ENCODE results near the gene NEK6. TPM values are rescaled to one million over a fixed set of nuclear protein-coding genes. Genes with fewer than 3 reads are reported as not detected.

The NEK6 gene
- total and polyA plus RNA-seq, 2 of the 8 experiments (the other 6 are each of a cell fraction or from before 2014, with no cell fraction given): 17.7 to 19.7 TPM

- no peaks in the 10 kb centered on the region for H3K9me3 ChIP-seq (ENCODE audit: insufficient read depth in 2 of 2, low read depth in 1 of 2, low read length in 1 of 2)
- H2BK20ac ChIP-seq (ENCODE audit: low read length): no peak overlapping the region
- no peak overlapping the region for H3K14ac ChIP-seq (ENCODE audit: insufficient read length)
- H3K79me1 ChIP-seq (ENCODE audit: low read depth, low read length): no peaks in the 10 kb centered on the region; the same call in 1 of the 2 replicates
- no peaks in the 10 kb centered on the region for H3K23me2 ChIP-seq (ENCODE audit: low read depth, low read length)
- no peak for FAIRE-seq
- no peaks in the 10 kb centered on the region for H3K79me2 ChIP-seq (ENCODE audit: control insufficient read depth in 1 of 2, insufficient read depth in 2 of 2, low read length in 2 of 2)
- no peak overlapping the region for H4K5ac ChIP-seq (ENCODE audit: insufficient read length, low read depth, low read length)
- POLR2A ChIA-PET (ENCODE audit: partially characterized antibody): interaction anchor here (1.3 kb wide), 1 partner anchor 39 kb away, joined by 3 read pairs; no protein-coding TSS in a partner anchor
- H3K56ac ChIP-seq (replicated peaks; ENCODE audit: insufficient read length, low read depth, low read length): no peak overlapping the region
- no peak overlapping the region for H2AFZ ChIP-seq (ENCODE audit: low read length)
- WGBS, 2 experiments (ENCODE audit: extremely low coverage in 1 of 2, insufficient coverage in 1 of 2, insufficient read length in 1 of 2, insufficient replicate concordance in 2 of 2, low coverage in 1 of 2, low lambda C conversion rate in 2 of 2, missing lambda C conversion rate in 1 of 2): 95% methylated on average over 3 of the region's 3 CpGs; no CpG with 5 or more reads in 1 of the 2 experiments
- no peak overlapping the region for H3K4ac ChIP-seq (replicated peaks; ENCODE audit: insufficient read length, low read depth, low read length)
- no peak overlapping the region for H2BK120ac ChIP-seq (replicated peaks; ENCODE audit: low read depth, low read length)
- H4K8ac ChIP-seq (ENCODE audit: extremely low read depth, insufficient read depth, low read length): no peak overlapping the region
- no peak overlapping the region for H2BK5ac ChIP-seq (ENCODE audit: low read depth, low read length)
- H3K27ac ChIP-seq (ENCODE audit: low read depth, low read length): no peak overlapping the region
- no peaks in the 10 kb centered on the region for H3K27me3 ChIP-seq (replicated peaks in 1 of 4; ENCODE audit: control insufficient read depth in 3 of 4, extremely low read depth in 1 of 4, insufficient read depth in 3 of 4, low read length in 3 of 4)
- no peak overlapping the region for H2BK12ac ChIP-seq (ENCODE audit: low read depth, low read length)
- no peak for DNase-seq (ENCODE audit: low read depth in 1 of 2, low spot score in 2 of 2)
- H3K4me2 ChIP-seq (ENCODE audit: insufficient read depth in 1 of 2, low read depth in 2 of 2, low read length in 2 of 2): no peak overlapping the region
- H3K18ac ChIP-seq (ENCODE audit: extremely low read depth, low read length): no peak overlapping the region
- H3K9ac ChIP-seq (replicated peaks in 1 of 4; ENCODE audit: extremely low read depth in 1 of 4, low read depth in 3 of 4, low read length in 3 of 4): no peak overlapping the region
- H2BK15ac ChIP-seq (ENCODE audit: low read length): no peak overlapping the region
- CTCF ChIA-PET (ENCODE audit: partially characterized antibody): interaction anchor here (0.7 to 1.6 kb wide), 2 partner anchors 215 to 222 kb away, joined by 3 to 4 read pairs; no protein-coding TSS in a partner anchor
- no peak overlapping the region for H3K4me3 ChIP-seq (ENCODE audit: extremely low read depth in 1 of 4, insufficient read depth in 2 of 4, low read depth in 3 of 4, low read length in 4 of 4)
- H3K4me1 ChIP-seq (replicated peaks in 1 of 4; ENCODE audit: control insufficient read depth in 3 of 4, insufficient read depth in 4 of 4, low read length in 3 of 4): peaks cover 0 to 7% (median 1%) of the 10 kb centered on the region in 4 experiments; a peak in 3 of 7 replicates
- peaks cover 1 to 19% of the 10 kb centered on the region in 2 experiments for H4K20me1 ChIP-seq (replicated peaks in 1 of 2; ENCODE audit: control insufficient read depth in 1 of 2, insufficient read depth in 2 of 2, low read length in 2 of 2)
- H3K23ac ChIP-seq (ENCODE audit: insufficient read length): no peak overlapping the region
- peaks cover 9 to 37% (median 16%) of the 10 kb centered on the region in 4 experiments for H3K36me3 ChIP-seq (ENCODE audit: control insufficient read depth in 2 of 4, insufficient read depth in 4 of 4, low read length in 3 of 4)
- H4K91ac ChIP-seq (replicated peaks; ENCODE audit: insufficient read length, low read length): no peak overlapping the region
- H2AK5ac ChIP-seq (ENCODE audit: low read depth, low read length): no peak overlapping the region
- TF ChIP-seq BRCA1 (IDR thresholded peaks at IDR 0.05; ENCODE audit: low read depth, low read length): no peak
- no peak for TF ChIP-seq CHD1 (IDR thresholded peaks at IDR 0.05; ENCODE audit: low read depth, low read length)
- TF ChIP-seq FOSL1 (IDR thresholded peaks at IDR 0.05; ENCODE audit: insufficient read depth, low read depth, low read length): no peak
- TF ChIP-seq RNF2 (IDR thresholded peaks at IDR 0.05; ENCODE audit: borderline replicate concordance, low read depth, low read length, missing control alignments, poor library complexity, severe bottlenecking): no peak
Observed at GRCh38 chr9:124348363-124348762, 90.6 kb downstream of the NEK6 start.

Measured in H1 (cell line).